ENCODE results near the gene FBXW5.

GRCh38 chr9:136955943-136956335 is 11.4 kb upstream of the FBXW5 start:
- TF ChIP-seq, protein P1, sequence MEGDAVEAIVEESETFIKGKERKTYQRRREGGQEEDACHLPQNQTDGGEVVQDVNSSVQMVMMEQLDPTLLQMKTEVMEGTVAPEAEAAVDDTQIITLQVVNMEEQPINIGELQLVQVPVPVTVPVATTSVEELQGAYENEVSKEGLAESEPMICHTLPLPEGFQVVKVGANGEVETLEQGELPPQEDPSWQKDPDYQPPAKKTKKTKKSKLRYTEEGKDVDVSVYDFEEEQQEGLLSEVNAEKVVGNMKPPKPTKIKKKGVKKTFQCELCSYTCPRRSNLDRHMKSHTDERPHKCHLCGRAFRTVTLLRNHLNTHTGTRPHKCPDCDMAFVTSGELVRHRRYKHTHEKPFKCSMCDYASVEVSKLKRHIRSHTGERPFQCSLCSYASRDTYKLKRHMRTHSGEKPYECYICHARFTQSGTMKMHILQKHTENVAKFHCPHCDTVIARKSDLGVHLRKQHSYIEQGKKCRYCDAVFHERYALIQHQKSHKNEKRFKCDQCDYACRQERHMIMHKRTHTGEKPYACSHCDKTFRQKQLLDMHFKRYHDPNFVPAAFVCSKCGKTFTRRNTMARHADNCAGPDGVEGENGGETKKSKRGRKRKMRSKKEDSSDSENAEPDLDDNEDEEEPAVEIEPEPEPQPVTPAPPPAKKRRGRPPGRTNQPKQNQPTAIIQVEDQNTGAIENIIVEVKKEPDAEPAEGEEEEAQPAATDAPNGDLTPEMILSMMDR (IDR thresholded peaks at IDR 0.05) = no peak
- TF ChIP-seq POLR2A (IDR thresholded peaks at IDR 0.05) = no peak

Measured in uterus (tissue), 2 donors.